ENCODE measurements around the gene LUC7L. TPM values are rescaled to one million over a fixed set of nuclear protein-coding genes. Genes with fewer than 3 reads are reported as not detected.
"Not testable (repeated sequence)": the region's sequence is repeated elsewhere in the genome, so short reads cannot be mapped to it uniquely, and the experiment has no call there.

LUC7L gene
- total RNA-seq, 2 donors from 2014 or later, result 37.1 to 55.4 TPM

DNA sequence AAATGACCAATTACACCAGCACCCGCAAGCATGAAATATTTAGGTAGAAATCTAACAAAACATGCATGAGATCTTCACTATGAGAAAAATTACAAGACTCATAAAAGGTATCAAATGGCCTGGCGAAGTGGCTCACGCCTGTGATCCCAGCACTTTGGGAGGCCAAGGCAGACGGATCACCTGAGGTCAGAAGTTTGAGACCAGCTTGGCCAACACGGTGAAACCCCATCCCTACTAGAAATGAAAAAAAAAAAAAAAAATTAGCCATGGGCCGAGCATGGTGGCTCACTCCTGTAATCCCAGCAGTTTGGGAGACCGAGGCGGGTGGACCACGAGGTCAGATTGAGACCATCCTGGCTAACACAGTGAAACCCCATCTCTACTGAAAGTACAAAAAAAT is 25.2 kb downstream of the LUC7L start:
- H3K9me3 ChIP-seq; intact Hi-C loops (cut with DNase I); H3K4me1 ChIP-seq; H3K36me3 ChIP-seq; DNase-seq; H3K27ac ChIP-seq; H3K27me3 ChIP-seq; H3K4me3 ChIP-seq; H3K9ac ChIP-seq (ENCODE audit: low read depth in 2 of 2, low read length in 2 of 2): not testable (repeated sequence)

DNA sequence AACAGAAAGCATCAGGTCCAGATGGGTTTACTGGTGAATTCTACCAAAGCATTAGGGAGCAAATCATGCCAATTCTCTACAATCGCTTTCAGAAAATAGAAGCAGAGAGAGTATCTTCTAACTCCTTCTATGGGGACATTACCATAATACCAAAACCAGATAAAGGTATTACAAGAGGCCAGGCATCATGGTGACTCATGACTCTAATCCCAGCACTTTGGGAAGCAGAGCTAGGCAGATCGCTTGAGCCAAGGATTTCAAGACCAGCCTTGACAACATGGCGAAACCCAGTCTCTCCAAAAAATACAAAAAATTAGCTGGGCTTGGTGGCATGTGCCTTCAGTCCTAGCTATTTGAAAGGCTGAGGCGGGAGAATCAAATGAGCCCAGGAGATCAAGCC is 26.0 kb downstream of the LUC7L start:
- Histone ChIP-seq H3K27ac (no peak overlapping the region), H3K4me1 (no peaks in the 10 kb centered on the region), H3K36me3 (peaks cover 7% of the 10 kb centered on the region), H3K9me3 (no peaks in the 10 kb centered on the region), H3K27me3 (no peaks in the 10 kb centered on the region), H3K9ac (ENCODE audit: low read depth in 2 of 2, low read length in 2 of 2) (no peak overlapping the region), H3K4me3 (no peak overlapping the region)
- DNase-seq, result no peak
- intact Hi-C loops (cut with DNase I), result no loop called here
- TF ChIP-seq, protein P1, sequence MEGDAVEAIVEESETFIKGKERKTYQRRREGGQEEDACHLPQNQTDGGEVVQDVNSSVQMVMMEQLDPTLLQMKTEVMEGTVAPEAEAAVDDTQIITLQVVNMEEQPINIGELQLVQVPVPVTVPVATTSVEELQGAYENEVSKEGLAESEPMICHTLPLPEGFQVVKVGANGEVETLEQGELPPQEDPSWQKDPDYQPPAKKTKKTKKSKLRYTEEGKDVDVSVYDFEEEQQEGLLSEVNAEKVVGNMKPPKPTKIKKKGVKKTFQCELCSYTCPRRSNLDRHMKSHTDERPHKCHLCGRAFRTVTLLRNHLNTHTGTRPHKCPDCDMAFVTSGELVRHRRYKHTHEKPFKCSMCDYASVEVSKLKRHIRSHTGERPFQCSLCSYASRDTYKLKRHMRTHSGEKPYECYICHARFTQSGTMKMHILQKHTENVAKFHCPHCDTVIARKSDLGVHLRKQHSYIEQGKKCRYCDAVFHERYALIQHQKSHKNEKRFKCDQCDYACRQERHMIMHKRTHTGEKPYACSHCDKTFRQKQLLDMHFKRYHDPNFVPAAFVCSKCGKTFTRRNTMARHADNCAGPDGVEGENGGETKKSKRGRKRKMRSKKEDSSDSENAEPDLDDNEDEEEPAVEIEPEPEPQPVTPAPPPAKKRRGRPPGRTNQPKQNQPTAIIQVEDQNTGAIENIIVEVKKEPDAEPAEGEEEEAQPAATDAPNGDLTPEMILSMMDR (IDR thresholded peaks at IDR 0.05), result no peak

DNA sequence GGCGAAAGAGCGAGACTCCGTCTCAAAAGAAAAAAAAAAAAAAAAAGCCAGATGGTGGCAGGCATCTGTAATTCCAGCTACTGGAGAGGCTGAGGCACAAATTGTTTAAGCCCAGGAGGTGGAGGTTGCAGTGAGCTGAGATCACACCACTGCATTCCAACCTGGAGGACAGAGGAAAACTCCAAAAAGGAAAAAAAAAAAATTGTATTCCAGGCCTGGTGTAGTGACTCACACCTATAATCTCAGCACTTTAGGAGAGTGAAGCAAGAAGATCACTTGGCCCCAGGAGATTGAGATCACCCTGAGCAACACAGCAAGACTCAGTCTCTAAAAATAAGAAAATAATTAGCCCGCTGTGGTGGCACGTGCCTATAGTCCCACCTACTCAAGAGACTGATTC is 28.9 kb downstream of the LUC7L start:
- no peak for DNase-seq
- Histone ChIP-seq H3K4me1 (no peaks in the 10 kb centered on the region), H3K4me3 (no peak overlapping the region), H3K9ac (ENCODE audit: low read depth in 2 of 2, low read length in 2 of 2) (no peak overlapping the region), H3K36me3 (peaks cover 13% of the 10 kb centered on the region), H3K27me3 (no peaks in the 10 kb centered on the region), H3K27ac (no peak overlapping the region), H3K9me3 (no peaks in the 10 kb centered on the region)
- TF ChIP-seq, protein P1 (IDR thresholded peaks at IDR 0.05), result no peak
- intact Hi-C loops (cut with DNase I), result no loop called here

DNA sequence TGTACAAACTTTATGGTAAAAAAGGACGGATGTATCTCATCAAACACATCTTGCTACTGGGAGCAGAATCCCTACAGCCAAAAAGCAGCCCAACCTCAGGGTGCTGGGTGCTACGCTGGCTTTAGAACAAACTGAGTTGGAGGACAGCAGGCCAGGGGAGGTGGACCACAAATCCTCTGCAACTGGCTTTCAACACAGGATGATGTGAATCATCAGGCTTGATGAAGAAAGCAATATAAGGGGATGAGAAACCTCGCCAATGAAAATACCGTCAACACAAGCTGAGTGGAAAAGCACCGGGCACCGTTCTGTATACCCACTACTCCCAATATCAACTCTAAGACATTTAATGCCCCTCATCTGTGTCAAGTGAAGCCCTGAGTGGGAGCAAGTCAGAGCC is 34.7 kb downstream of the LUC7L start:
- Histone ChIP-seq H3K9ac (ENCODE audit: low read depth in 2 of 2, low read length in 2 of 2) (no peak overlapping the region), H3K4me1 (no peaks in the 10 kb centered on the region), H3K9me3 (no peaks in the 10 kb centered on the region), H3K4me3 (no peak overlapping the region), H3K27me3 (no peaks in the 10 kb centered on the region), H3K36me3 (peaks cover 34% of the 10 kb centered on the region), H3K27ac (no peak overlapping the region)
- TF ChIP-seq, protein P1 (IDR thresholded peaks at IDR 0.05), result no peak
- DNase-seq, result no peak
- intact Hi-C loops (cut with DNase I), result no loop called here

- H3K27me3 ChIP-seq, result no peaks in the 10 kb centered on the region
- H3K27ac ChIP-seq, result no peak overlapping the region
- H3K36me3 ChIP-seq, result peaks cover 40% of the 10 kb centered on the region
- H3K4me3 ChIP-seq, result no peak overlapping the region
- H3K4me1 ChIP-seq, result no peaks in the 10 kb centered on the region
- no peak overlapping the region for H3K9ac ChIP-seq (ENCODE audit: low read depth in 2 of 2, low read length in 2 of 2)
- intact Hi-C loops (cut with DNase I), result no loop called here
- H3K9me3 ChIP-seq, result no peaks in the 10 kb centered on the region
- DNase-seq, result no peak
- TF ChIP-seq, protein P1 (IDR thresholded peaks at IDR 0.05), result no peak
Measured at GRCh38 chr16:193441-193840, 35.8 kb downstream of the LUC7L start.

GRCh38 chr16:192686-193085 is 36.6 kb downstream of the LUC7L start:
- no peaks in the 10 kb centered on the region for H3K9me3 ChIP-seq
- H3K27ac ChIP-seq, result no peak overlapping the region
- H3K9ac ChIP-seq (ENCODE audit: low read depth in 2 of 2, low read length in 2 of 2), result no peak overlapping the region
- TF ChIP-seq, protein P1 (IDR thresholded peaks at IDR 0.05), result no peak
- H3K36me3 ChIP-seq, result peaks cover 40% of the 10 kb centered on the region
- no peak overlapping the region for H3K4me3 ChIP-seq
- no peaks in the 10 kb centered on the region for H3K27me3 ChIP-seq
- no peak for DNase-seq
- no peaks in the 10 kb centered on the region for H3K4me1 ChIP-seq
- intact Hi-C loops (cut with DNase I), result no loop called here

Measured in colonic mucosa (tissue), 4 donors.